M059J (cell line): ENCODE data around the gene GADD45G. TPM values are rescaled to one million over a fixed set of nuclear protein-coding genes. Genes with fewer than 3 reads are reported as not detected.

ENCODE experiments used
- DNase-seq: peaks from one replicate; pipeline ENCODE4 v3.0.0-alpha.2; 2012; ENCODE audit warnings: low read depth
- total RNA-seq: library from RNA; depleted of rRNA; stranded (reverse); fragments of >200 nt; shearing (Covaris generic); gene quantifications from 2 replicates; pipeline ENCODE4 v1.2.3, GENCODE V29; 2014

Gene GADD45G
- total RNA-seq, 1 experiment from 2014 or later = 0.49 TPM

GRCh38 chr9:89630508-89630907 is 25.7 kb downstream of the GADD45G start:
- no peak for DNase-seq

- no peak for DNase-seq
These were observed 26.6 kb downstream of the GADD45G start for GRCh38 chr9:89631384-89631783.

DNA sequence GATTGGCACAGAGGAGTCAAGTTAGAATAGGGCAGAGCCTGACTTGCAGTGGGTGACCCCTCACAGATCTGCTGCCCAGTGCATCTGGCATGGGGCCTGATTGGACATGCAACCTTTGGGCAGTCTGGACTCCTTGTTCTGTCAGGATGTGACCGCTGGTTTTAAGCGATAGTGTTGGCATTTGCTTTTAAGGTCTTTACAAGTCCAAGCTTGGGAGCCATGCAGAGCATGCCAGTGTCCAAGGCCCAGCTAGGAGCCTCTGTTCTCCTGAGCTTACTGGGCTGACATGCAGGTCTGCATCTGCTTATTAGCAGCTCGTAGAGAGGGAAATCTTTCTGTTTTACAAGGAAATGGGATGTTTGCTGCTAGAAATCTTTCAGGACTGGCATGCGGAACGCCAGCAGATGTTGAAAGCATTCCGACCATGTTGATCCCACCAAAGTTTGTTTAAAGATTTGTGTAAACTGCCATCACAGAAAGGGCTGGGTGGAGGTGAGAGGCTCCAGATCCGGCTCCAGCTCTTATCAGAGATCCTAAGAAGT is 27.5 kb downstream of the GADD45G start:
- DNase-seq = no peak

GRCh38 chr9:89632736-89633135 is 27.9 kb downstream of the GADD45G start:
- no peak for DNase-seq

DNA sequence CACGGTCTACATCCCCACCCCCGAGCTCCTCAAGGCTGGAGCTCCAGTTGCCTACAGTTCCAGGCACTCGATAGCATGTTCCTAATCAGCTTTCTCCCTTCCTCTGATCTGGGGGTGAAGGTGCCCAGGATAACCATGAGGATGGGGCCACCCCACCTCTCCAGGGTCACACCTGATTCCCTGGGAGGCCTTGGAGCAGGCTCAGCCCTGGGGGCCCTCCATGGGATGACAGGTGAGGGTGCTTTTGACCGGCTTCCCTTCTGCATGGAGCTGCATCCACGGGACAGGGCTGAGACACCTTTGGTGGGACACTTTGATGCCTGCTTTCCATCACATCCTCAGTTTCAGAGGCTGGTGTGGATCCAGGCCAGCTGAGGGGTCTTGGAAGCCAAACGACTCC is 28.6 kb downstream of the GADD45G start:
- DNase-seq = no peak

DNA sequence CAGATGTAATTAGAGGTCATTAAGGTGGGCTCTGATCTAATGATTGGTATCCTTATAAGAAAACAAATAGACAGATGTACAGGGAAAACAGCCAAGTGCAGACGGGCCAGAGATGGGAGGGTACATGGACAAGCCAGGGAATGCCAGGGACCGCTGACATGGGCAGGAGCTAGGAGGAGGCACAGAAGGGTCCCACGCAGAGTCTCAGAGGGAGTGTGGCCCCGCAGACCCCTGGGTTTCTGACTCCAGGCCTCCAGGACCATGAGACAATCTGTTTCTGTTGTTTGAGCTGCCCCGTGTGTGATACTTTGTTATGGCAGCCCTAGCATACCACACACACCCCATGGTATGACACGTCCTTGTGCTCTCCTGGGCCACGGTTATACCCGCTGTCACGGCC is 29.1 kb downstream of the GADD45G start:
- no peak for DNase-seq

DNA sequence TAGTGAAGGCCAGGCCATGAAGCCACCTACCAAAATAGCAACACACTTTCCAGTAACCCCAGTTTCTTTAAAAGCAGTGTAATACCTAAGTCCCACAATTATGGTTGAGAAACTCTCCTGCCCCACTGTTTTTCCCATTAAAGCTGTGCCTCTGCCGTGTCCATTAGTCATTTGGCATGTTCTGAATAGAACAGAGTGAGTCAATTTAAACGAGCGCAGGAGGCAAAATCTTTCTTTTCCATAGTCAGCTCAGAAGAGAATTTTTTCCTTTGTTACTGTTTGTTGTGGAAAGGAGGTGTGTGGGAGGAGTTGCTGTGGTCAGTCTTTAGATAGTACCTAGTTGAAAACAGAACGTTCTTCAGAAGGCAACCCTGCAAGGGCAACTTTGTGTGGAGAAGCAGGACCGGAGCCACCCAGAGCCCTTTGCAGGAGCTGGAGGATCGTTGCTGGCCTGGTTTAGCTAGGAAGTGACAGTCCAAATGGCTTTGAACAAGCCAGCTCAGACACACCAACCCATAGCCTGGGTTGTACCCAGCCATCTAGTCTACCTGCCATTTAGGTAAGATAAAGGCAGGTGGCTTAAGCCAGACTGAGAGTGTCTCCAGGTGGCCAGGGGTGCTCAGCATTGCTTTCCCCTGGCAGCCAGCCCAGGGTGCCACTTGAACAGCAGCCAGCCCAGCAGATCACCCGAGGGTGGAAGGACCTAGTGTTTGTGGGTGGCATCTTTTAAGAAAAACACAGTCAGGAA is 30.4 kb downstream of the GADD45G start:
- DNase-seq = peak; percentile 84

- peak; percentile 87 for DNase-seq
These were observed 31.0 kb downstream of the GADD45G start for GRCh38 chr9:89635816-89636215.

- DNase-seq = peak; percentile 34
These were observed 33.0 kb downstream of the GADD45G start for GRCh38 chr9:89637787-89638186.

- DNase-seq = no peak
These were observed 33.5 kb downstream of the GADD45G start for GRCh38 chr9:89638359-89638758.

GRCh38 chr9:89638893-89639292 is 34.1 kb downstream of the GADD45G start:
- no peak for DNase-seq

- peak; percentile 16 for DNase-seq
These were observed 34.6 kb downstream of the GADD45G start for GRCh38 chr9:89639367-89639795.

DNA sequence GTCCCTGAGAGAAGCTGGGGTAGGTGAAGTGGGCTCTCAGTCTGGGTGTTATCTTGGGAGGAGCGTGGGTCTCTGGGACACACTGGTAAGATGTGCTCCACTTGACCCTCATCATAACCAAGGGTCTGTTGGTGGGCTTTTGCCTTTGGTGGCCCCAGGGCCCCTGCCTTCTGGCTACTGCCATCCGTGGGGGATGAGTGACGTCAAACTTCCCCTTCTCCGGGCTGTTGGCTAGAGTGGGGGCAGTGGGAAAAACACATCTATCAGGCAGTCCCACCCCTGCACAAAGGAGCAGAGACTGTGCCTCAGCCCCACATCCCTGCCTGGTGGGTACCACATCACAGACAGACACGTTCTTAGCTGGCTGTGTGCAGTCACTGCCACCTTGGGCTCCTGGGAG is 35.1 kb downstream of the GADD45G start:
- DNase-seq = no peak

DNA sequence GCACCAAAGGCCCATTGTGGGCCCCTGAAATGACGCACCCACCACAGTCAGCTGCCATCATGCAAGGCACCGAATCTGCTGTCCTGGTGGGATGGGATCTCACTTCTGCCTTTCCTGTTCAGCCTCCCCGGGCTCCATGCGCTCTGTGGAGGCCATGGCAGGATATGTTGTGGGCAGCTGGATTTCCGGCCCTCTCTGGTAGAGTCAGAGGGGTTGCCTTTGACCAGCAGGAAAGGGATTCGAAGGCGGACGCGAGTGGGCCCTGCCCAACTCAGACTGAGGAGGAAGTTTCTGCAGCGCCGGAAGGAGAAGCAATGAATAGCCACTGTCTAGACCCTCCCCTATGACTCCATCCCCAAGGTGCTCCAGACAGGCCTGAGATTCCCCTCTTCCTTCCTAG is 35.5 kb downstream of the GADD45G start:
- DNase-seq = no peak

GRCh38 chr9:89640801-89641200 is 36.0 kb downstream of the GADD45G start:
- no peak for DNase-seq

DNA sequence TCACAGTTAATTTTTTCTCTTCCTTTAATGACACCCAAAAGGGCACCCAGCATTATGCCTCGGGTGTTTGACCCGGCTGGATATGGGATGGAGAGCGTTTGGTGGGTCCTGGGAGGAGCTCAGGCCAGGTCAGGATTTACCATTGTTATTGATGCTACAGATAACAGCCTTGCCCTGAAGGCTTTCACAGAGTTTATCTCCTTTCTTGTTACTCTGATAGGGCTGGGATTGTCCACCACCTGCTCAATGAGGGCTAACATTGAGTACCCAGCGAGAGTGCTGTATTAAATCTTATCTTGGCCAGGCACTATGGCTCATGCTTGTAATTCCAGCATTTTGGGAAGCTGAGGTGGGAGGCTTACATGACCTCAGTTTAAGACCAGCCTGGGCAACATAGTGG is 37.2 kb downstream of the GADD45G start:
- DNase-seq = no peak

DNA sequence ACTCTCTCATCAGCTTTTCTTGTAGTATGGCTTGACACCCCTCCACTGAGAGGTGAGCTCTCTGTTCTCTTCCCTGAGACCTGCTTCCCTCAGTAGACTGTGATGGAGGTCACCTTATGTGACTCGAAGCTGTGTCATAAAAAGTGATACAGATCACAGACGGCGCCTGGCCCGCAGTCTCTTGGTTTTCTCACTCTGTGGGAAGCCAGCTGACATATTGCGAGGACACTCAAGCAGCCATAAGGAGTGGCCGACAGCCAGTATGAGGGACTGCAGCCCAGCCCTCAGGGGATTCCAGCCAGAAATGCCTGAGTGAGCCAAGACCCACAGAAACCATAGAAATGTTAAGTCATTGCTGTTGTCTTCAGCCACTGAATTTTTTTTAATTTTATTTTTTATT is 38.0 kb downstream of the GADD45G start:
- DNase-seq = peak; percentile 58

DNA sequence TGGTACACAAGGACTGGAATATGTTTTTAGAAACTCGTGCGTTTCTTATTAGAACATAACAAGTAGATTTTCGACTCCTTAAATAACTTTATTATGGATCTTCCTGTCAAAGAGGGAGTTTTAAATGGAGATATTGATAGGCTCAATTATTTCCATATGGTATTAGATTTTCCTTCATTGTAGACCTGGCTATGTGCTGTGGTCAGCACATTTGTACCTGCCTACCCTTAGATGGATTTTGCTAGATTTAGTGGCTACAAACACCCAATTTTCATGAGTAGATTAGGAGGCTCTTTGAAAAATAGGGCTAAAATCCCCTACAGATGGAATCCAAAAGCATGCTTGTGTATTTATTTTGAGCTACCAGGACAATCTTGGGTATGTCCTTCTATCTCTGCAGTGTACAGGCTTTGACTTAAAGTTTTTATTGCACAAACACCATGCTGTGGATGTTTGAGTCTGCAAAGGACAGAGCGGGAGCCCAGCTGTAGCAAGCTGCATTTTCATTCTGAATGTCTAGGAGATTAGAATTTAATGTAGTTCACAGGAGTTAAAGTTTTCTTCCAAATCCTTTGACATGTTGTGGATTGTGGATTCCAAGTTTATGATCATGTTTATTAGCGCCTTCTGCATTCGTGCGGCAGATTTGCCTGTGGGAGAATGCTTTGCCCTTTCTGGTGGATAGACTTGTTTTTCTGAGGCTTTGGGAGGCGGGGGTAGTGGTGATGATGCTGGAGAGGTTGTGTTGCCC is 41.6 kb downstream of the GADD45G start:
- no peak for DNase-seq

GRCh38 chr9:89647366-89648128 is 42.7 kb downstream of the GADD45G start:
- no peak for DNase-seq

GRCh38 chr9:89648247-89649000 is 43.6 kb downstream of the GADD45G start:
- no peak for DNase-seq

DNA sequence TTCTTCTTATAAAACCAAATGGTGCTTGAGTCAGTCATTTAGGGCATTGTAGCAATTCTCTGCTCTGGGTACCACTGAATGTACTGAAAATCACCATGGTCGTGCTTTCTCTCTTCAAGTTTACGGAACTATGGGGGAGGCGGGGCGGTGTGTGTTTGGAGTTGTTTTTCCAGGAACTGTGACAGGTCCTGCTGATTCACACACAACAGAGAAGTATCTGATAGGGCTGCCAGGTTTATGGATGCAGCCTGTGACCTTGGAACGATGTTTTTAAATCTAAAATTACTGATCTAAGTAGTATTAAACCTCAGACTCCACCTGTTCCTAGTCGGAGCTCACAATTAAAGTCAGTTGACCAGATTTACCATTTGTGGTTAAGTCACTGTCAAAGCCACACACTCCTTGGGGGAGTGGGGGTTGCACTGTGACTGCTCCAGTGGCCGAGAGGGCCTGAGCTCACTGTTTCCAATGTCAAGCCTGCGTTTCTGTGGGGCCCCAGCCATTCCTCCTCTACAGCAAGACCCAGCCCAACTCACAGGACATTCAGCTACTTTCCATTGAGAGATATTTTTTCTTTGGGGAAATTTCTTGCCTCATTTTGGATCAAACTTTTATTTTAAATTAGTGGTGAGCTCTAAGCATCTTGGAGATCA is 44.4 kb downstream of the GADD45G start:
- no peak for DNase-seq
